Fibroblast of the aortic adventitia (primary cell): ENCODE measurements around the gene AP2B1. TPM values are rescaled to one million over a fixed set of nuclear protein-coding genes. Genes with fewer than 3 reads are reported as not detected.

Experiments used
- DNase-seq: peaks from one replicate; pipeline ENCODE4 v3.0.0-alpha.2; 2010; ENCODE audit warnings: low read depth
- H3K4me3 ChIP-seq: 2 replicates; pipeline ENCODE4 v1.5.1; 2011; ENCODE audit warnings: low read depth, mild to moderate bottlenecking, control low read depth, low read length, moderate library complexity
- total RNA-seq: library from RNA; depleted of rRNA; stranded (reverse); fragments of >200 nt; gene quantifications from 2 replicates; pipeline ENCODE4 v1.2.3, GENCODE V29; 2012; ENCODE audit warnings: low replicate concordance
- TF ChIP-seq, protein P1 (sequence below): IDR thresholded peaks from 2 replicates; pipeline ENCODE4 v1.5.1; 2011; ENCODE audit warnings: mild to moderate bottlenecking, low read length, control low read depth, inconsistent platforms; ENCODE audit not compliant: insufficient read depth

The AP2B1 gene
- total RNA-seq, 1 donor: 118 TPM

DNA sequence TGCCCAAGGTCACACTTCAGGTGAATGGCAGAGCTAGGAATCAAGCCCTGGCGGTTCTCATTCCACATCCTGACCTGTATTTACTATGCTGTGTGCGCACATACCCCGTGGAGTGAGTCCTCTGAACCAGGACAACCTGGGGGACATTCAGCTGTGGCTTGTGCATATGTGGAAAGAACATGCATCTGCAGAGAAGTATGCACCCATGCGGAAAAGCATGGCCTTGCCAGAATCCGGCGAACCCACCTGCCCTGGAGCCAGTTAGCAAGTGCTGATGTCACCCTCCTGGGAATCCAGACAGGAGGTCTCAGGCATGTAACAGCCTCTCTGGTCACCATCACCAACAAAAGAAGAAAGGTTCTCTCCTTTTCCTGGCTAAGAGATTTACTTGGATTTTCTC, 146.2 kb downstream of the AP2B1 start:
- TF ChIP-seq, protein P1, sequence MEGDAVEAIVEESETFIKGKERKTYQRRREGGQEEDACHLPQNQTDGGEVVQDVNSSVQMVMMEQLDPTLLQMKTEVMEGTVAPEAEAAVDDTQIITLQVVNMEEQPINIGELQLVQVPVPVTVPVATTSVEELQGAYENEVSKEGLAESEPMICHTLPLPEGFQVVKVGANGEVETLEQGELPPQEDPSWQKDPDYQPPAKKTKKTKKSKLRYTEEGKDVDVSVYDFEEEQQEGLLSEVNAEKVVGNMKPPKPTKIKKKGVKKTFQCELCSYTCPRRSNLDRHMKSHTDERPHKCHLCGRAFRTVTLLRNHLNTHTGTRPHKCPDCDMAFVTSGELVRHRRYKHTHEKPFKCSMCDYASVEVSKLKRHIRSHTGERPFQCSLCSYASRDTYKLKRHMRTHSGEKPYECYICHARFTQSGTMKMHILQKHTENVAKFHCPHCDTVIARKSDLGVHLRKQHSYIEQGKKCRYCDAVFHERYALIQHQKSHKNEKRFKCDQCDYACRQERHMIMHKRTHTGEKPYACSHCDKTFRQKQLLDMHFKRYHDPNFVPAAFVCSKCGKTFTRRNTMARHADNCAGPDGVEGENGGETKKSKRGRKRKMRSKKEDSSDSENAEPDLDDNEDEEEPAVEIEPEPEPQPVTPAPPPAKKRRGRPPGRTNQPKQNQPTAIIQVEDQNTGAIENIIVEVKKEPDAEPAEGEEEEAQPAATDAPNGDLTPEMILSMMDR: no peak
- H3K4me3 ChIP-seq: no peak overlapping the region
- DNase-seq: no peak

DNA sequence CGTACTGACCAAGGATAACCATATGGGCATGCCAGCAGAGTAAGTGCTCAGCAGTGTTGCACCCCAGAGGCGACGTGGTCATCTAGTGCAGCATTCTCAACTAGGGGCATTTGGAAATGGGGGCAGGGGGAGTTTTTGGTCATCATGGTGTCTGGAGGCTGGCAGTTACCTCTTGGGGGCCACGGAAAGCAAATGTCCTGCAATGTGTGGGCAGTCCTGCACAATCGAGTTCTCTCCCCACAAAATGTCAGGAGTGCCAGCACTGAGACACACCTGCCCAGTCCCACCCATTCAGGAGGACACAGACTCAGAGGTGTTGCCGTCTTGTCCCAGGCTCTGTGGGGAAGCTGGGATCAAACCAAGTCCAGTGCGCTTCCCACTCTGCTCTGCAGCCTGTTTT, 147.3 kb downstream of the AP2B1 start:
- DNase-seq: no peak
- no peak overlapping the region for H3K4me3 ChIP-seq
- TF ChIP-seq, protein P1: no peak

DNA sequence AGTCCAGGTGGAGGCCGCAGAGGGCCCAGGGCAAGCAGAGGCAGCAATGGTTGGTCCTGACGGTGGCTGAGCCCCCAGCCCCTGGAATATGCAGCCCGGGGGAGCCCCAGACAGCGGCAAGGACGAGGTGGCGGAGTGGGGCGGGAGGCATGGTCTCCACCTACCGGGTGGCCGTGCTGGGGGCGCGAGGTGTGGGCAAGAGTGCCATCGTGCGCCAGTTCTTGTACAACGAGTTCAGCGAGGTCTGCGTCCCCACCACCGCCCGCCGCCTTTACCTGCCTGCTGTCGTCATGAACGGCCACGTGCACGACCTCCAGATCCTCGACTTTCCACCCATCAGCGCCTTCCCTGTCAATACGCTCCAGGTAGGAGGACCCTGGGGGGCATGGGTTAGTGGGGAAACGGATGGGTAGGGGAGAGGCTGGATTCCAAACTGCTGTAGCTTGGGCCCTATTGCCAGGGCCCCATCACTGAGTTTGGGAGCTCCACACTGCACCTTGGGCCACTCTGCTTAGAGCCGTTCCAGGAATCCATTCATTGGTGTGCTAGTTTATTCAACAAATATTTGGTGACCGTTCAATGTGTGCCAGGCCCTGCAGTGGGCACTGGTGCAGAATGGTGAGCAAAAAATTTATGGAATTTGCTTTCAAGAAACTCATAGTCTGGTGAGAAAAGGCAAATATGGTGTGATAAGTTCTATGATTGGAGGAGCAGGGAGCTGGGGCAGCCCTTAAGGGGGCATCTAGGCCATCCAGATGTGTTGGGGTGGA, 148.1 kb downstream of the AP2B1 start:
- TF ChIP-seq, protein P1: no peak
- H3K4me3 ChIP-seq: no peak overlapping the region

DNA sequence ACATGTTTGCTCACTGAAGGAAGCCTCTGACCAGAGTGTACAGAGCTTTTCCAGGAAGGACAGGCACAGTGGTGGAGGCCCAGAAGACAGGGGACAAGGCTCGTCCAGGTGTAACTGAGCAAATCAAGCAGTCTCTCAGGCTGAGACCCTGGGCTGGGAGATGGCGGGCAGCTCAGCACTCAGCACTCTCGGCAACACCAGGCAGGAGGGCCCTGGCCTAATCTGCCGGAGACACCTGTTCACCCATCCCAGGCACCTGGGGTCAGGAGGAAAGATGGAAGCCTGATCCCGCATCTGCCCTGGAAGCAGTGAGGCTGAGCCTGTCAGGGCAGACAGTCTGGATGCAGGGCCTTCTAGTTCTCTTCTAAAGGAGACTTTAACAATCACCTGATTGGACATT, 149.1 kb downstream of the AP2B1 start:
- no peak for DNase-seq
- H3K4me3 ChIP-seq: no peak overlapping the region
- TF ChIP-seq, protein P1: no peak

More for the DNA sequence above, 148.1 kb downstream of the AP2B1 start:
- no peak for DNase-seq

DNA sequence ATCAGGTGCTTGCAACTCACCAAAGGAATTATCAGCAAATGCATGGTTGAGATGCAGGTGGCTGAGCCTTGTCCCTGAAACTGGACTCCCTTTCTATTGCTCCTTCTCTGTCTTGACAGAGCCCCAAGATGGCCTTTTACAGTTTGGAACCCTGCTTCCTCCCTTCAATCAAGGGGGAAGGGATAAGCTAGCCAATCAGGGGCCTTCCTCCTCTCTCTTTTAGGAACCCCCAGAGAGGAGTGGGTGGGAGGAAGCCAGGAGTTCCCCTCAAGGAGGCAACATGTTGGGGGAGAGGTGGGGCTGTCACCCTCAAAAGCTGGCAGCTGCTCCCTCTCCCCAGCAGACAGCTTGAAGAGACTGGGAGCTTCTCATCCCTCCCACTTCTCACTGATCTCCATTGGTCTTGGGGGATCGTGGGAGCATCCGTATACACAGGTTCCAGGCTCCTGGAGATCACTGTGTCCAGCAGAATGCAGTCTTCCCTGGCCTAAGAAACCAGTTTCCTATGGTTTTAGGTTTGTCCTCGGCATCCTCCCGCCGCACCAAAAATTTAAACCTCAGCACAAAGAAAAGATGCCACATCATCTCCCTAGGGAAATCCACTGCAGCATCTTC, 151.5 kb downstream of the AP2B1 start:
- DNase-seq: no peak
- TF ChIP-seq, protein P1: no peak
- no peak overlapping the region for H3K4me3 ChIP-seq

DNA sequence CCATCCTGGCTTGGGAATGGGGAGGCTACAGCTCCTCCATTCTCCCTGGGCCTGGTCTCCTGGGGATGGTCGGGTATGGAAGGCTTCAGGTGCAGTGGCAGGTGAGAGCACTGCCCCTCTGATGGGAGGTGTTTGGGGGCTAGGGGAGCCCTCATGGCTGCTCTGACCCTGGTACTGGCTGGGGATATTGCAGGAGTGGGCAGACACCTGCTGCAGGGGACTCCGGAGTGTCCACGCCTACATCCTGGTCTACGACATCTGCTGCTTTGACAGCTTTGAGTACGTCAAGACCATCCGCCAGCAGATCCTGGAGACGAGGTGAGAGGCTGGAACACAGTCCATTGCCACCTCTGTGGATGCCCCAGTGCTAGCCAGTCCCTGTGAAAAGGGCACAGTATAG, 153.1 kb downstream of the AP2B1 start:
- no peak overlapping the region for H3K4me3 ChIP-seq
- no peak for DNase-seq
- TF ChIP-seq, protein P1: no peak
